K562 (cell line): ENCODE measurements around the gene NDRG4. TPM values are rescaled to one million over a fixed set of nuclear protein-coding genes. Genes with fewer than 3 reads are reported as not detected.

Experiments used
- ARHGAP35 ChIP-seq: fragments of 450-650 bp; IDR thresholded peaks from 2 replicates; pipeline ENCODE4 v1.6.1; 2018; ENCODE audit not compliant: partially characterized antibody
- HDAC1 ChIP-seq, 2 experiments: fragments of 450-650 bp; IDR thresholded peaks; 2 replicates each; pipeline ENCODE4 v1.6.1; 2016 to 2017; ENCODE audit warnings: inconsistent platforms in 1 of 2, mild to moderate bottlenecking in 1 of 2, moderate library complexity in 1 of 2
- MED1 ChIP-seq: sonication (generic); formaldehyde crosslinking; IDR thresholded peaks from 2 replicates; pipeline ENCODE4 v1.8.1; 2023; ENCODE audit warnings: missing genetic modification reagents, borderline replicate concordance
- SOX6 ChIP-seq: fragments of 450-650 bp; IDR thresholded peaks from 2 replicates; pipeline ENCODE4 v1.6.1; 2014; ENCODE audit warnings: mild to moderate bottlenecking
- SP2 ChIP-seq: IDR thresholded peaks from 2 replicates; pipeline ENCODE4 v1.6.1; 2011; ENCODE audit warnings: mild to moderate bottlenecking, low read depth, low read length, moderate library complexity; ENCODE audit not compliant: poor library complexity, severe bottlenecking; ENCODE audit errors: extremely low read depth
- STAT5B ChIP-seq: fragments of 250-450 bp; sonication (Bioruptor Pico); IDR thresholded peaks from 2 replicates; pipeline ENCODE4 v1.8.0; 2021; ENCODE audit warnings: mild to moderate bottlenecking, inconsistent platforms
- ZBTB40 ChIP-seq, 2 experiments: fragments of 450-650 bp in 1 of 2; sonication (generic) in 1 of 2; formaldehyde crosslinking in 1 of 2; IDR thresholded peaks; 2 replicates each; pipeline versions ENCODE4 v1.7.1 to v1.9.0; 2016 to 2022; ENCODE audit warnings: inconsistent platforms in 1 of 2, mild to moderate bottlenecking in 1 of 2, missing genetic modification reagents in 1 of 2
- ZNF592 ChIP-seq: fragments of 450-650 bp; IDR thresholded peaks from 2 replicates; pipeline ENCODE4 v1.6.1; 2017; ENCODE audit warnings: antibody characterized with exemption, mild to moderate bottlenecking
- polyA plus RNA-seq, 8 experiments: library from polyadenylated mRNA; depleted of rRNA in 4 of 8; stranded (reverse) in 5 of 8; unstranded in 3 of 8; fragments of >200 nt; fragmentation: Nextera tagmentation in 2 of 8; fragmentation: Illumina TruSeq in 1 of 8; extraction: Ambion mirVana in 2 of 8; extraction: Trizol in 1 of 8; gene quantifications; 2 replicates each; pipeline versions ENCODE4 v1.2.1 to v1.2.3, GENCODE V29; 2011 to 2014; ENCODE audit warnings: inconsistent platforms in 1 of 8, missing spikeins in 1 of 8
- total RNA-seq, 7 experiments: library from RNA; depleted of rRNA in 6 of 7; stranded (reverse); fragments of >200 nt in 6 of 7; fragmentation: Illumina TruSeq in 2 of 7; extraction: Trizol in 2 of 7; gene quantifications; 2 replicates each; pipeline versions ENCODE4 v1.2.1 to v1.2.3, GENCODE V29; 2011 to 2021; ENCODE audit warnings: low replicate concordance in 1 of 7

Gene NDRG4
- total and polyA plus RNA-seq, 9 of the 15 experiments (the other 6 are each of a cell fraction or from before 2014, with no cell fraction given) = 0.06 to 0.95 (median 0.28) TPM

DNA sequence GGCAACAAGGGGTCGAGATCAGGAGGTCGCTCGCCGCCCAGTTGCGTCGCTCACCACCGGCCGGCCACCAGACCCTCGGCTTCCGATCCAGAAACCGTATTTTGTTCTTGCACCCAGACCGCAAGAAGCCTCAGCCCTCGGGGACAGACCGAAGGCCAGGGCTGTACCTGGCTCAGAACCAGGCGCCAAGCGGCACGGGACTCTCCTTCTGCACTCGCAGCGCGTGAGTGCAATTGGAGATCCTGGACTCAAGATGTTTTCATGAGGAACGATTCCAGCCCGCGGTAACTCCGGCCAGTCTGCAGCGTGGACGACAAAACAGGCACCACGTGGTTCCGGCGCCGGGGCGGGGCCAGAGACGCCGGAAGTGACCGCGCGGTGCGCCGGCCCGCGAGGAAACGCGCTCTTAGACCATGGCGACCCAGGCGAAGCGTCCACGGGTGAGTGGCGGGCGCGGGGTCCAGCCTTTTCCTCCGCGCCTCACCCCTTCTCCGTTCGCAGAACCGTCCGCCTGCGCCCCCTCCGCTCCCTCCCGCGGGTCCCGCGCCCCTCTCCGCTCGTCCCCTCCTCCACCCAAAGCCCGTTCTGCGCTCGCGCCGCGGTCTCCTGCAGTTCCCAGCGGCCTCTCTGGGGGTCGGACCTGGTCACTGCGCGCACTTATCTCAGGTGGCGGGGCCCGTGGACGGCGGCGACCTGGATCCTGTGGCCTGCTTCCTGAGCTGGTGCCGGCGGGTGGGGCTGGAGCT is 15.4 kb downstream of the NDRG4 start, which contains the start of gene SETD6 (continued):
- TF ChIP-seq ZBTB40 (IDR thresholded peaks at IDR 0.05) (peak; percentile 92), ZBTB40 (CRISPR knock-in tag; IDR thresholded peaks at IDR 0.05) (no peak), MED1 (CRISPR knock-in tag) (no peak), ARHGAP35 (no peak), STAT5B (CRISPR knock-in tag) (no peak), HDAC1 (IDR thresholded peaks at IDR 0.05) (peak in 1 of 2 experiments; percentile 98; a peak in 3 of 4 replicates), SP2 (no peak), ZNF592 (peak; percentile 57), SOX6 (0 out of 2 replicates have a peak, but pooled peaks have one; percentile 9)
